GM21381 (cell line): ENCODE measurements around the gene CCSER1.
"Not testable (repeated sequence)": the region's sequence is repeated elsewhere in the genome, so short reads cannot be mapped to it uniquely, and the experiment has no call there.

ENCODE experiments used
- ATAC-seq: cut with Tn5 transposase; IDR thresholded peaks from one replicate; pipeline ENCODE4 v1.9.1; 2021; ENCODE audit warnings: mild to moderate bottlenecking, moderate library complexity; ENCODE audit not compliant: unreplicated experiment

The CCSER1 gene

GRCh38 chr4:90996813-90997212 is 869.6 kb downstream of the CCSER1 start:
- no peak for ATAC-seq

GRCh38 chr4:91015861-91016260 is 888.7 kb downstream of the CCSER1 start:
- ATAC-seq: no peak

DNA sequence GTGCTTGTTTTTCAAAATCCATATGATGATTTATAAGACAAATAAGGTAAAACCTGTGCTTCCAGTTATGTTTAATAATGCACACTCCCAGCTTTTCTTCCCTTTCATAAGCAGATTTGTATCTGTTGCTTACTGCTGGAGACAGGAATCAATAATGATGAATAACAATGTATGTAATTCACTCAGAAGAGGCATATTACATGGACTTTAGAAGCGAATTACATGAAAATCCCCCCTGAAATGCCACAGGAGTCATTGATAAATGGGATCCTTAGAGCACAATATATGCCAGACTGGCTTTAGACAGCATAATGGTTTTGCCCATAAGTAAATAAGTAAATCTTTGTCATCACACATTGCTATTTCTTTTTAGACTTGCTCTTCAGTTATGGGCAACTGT is 892.3 kb downstream of the CCSER1 start:
- ATAC-seq: no peak

DNA sequence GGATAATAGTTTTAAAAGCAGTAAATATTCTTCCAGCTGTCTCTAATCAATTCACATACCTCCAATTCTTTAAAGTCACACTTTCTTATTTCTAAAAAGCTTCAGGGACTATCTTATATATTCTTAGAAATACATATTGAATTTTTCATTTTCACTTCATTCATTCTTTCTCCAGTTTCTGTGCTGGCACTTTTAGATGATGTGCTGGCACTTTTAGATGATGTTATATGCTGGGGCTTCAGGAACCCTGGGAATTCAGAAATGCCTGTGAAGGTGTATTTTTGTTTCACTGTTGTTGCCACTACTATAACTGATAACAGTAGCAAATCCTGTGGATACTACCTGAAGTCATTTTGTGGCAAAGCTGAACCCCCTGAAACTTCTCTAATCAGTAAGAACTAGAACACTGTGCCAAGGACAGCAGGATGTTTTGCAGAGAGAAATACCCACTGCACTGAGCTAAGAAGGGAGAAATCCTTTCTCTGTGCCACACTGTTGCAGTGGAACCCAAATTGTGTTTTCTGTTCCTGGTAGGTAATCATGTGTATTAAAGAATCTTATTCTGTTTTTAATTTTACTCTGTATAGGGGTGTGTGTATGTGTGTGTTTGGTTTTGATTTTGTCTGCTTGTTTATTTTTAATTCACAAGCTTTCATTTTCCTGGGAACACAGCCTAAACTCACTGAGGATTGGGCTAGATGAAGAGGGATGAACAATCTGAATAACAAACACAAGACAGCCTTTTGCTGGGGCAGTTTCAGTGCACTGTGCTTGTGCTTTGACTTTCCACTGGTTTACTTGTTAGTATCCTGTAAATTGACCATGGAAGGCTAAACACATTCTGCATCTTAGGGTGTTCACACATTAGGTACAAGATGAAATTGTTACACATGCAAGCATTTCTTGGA is 898.3 kb downstream of the CCSER1 start:
- no peak for ATAC-seq

DNA sequence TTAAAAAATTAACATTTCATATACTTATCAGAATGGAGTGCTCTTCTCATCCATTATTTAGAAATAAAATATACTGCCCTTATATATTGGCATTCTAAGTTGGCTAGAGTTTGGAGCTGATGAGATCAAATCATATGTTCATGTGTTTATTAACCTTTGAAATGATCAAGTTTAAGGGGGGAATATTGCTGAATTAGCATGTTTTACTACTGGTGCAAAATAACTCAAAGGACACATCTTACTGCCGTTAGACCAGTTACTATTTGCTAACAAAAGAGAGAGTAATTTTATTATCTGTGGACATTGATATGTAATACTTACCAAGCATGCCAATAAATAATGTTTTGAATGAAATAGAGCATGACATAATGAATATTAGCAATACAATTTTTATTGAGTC is 901.0 kb downstream of the CCSER1 start:
- no peak for ATAC-seq

GRCh38 chr4:91031761-91032160 is 904.6 kb downstream of the CCSER1 start:
- no peak for ATAC-seq

- no peak for ATAC-seq
Observed at GRCh38 chr4:91032725-91033445, 905.7 kb downstream of the CCSER1 start.

DNA sequence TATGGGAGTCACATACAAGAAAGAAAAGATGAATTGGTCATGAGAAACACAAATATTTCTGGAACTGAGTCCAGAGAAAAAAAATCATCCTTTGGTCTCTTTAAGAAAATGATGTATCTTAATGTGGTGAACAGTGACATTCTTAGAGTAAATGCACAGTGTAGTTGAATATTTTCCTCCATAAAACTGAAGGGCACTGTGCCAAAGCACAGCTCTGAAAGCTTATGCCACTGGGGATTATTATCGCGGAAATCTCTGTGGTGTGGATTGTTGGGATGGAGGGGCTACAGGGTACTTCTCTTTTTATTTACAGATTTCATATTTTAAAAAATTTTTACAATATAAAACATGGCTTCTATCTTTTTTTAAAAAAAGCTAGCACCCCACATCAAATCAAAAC is 908.1 kb downstream of the CCSER1 start:
- no peak for ATAC-seq

- no peak for ATAC-seq
Observed at GRCh38 chr4:91037951-91038350, 910.8 kb downstream of the CCSER1 start.

DNA sequence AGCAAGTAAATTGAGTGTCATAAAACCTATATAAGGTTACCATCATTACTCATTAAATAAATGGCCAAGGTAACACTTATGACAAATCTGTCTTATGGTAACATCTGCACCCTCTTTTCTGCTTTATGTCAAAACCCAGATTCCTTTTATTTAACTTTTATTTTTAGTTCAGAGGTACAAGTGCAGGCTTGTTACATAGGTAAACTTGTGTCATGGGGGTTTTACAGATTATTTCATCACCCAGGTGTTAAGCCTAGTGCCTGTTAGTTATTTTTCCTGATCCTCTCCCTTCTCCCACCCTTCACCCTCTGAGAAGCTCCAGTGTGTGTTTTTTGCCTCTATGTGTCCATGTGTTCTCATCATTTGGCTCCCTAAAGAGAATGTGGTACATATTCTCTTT is 930.7 kb downstream of the CCSER1 start:
- ATAC-seq: no peak

DNA sequence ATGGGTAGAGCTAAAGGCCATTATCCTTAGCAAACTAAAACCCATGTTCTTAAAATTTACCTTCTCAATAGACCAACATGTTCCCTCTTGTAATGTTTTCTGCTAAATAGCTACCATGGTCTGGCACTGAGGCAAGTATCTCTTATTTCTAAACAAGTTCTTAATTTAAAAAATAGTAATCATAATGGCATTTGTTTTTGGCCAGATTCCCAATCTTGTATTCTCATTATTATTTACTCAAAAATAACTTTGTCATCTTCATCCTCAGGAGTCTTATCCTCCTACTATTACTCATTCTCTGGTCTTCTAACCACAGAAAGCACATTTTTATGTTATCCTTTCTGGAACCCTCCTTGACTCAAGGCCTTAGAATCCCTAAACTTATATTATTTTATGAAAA is 931.2 kb downstream of the CCSER1 start:
- no peak for ATAC-seq

GRCh38 chr4:91064157-91064853 is 937.1 kb downstream of the CCSER1 start:
- no peak for ATAC-seq

GRCh38 chr4:91065117-91065516 is 937.9 kb downstream of the CCSER1 start:
- ATAC-seq: no peak

DNA sequence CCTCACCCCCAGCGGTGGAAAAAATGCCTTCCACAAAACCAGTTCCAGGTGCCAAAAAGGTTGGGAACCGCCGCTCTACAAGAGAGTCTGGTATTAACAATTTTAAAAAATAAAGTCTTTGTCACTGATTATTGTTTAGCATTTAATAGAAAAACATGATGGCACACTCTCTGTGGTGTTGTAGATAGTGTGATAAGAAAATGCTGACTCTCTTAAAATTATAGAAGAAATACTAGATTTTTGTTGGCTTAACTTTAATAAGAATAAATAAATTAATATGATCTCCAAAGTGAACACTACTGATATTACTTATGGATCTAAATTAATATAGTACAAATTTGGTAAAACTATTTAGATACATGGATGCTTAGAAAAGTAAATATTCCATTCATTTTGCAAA is 943.5 kb downstream of the CCSER1 start:
- ATAC-seq: no peak

DNA sequence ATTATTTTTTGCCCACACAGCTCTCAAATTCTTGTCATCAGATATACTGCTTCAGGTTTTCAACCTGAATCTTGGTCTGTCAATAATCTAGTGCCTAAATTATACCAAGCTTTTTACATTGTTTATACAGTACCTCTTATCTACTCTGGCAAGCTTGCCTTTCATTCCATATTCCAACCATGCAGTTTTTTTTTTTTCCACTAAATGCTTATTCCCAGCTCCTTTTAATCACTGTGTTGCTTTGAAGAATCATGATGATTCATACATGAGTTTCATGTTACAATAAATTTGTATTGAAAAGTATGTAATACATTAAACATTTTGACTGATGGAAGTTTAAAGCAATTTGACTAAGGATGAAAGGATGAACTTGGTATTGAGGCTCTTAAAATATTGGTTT is 949.0 kb downstream of the CCSER1 start:
- ATAC-seq: no peak

DNA sequence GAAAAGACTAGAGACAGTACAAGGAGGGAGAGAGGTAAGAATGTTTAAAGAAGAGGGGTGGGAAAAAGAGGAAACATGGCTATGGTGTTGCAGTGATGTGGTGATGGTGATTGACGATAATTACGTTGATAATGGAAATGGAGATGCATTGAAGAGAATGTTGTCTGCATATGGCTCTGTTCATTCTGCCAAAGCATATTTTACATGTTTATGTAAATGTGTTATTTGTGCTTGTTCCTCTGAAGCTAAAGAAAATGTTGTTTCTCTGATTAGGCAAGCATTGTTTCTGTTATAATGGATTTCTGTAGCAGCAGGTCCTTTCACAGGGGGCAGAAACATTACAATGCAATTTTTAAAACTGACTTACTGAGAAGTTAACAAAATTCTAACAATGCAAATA is 958.8 kb downstream of the CCSER1 start:
- no peak for ATAC-seq

- ATAC-seq: no peak
Observed at GRCh38 chr4:91087743-91088142, 960.5 kb downstream of the CCSER1 start.

DNA sequence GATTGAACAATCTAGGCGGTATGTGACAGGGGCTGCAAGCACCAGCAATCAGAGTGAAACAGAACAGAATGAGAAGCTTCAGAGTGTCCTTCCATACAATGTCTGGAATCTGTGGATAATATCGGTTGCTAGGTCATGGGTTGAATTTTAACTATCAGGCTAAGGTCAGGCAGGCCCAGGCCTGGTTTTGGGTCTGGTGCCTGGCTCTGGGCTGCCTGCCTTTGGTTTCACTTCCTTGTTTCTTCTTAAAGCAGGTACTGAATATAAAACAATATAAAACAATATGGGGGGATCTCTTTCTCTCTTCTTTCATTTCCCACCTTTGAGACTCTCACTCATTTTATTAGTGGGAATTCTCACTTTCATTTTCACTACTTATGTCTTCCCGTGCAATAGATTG is 962.0 kb downstream of the CCSER1 start:
- no peak for ATAC-seq

GRCh38 chr4:91092398-91092980 is 965.3 kb downstream of the CCSER1 start:
- ATAC-seq: no peak

DNA sequence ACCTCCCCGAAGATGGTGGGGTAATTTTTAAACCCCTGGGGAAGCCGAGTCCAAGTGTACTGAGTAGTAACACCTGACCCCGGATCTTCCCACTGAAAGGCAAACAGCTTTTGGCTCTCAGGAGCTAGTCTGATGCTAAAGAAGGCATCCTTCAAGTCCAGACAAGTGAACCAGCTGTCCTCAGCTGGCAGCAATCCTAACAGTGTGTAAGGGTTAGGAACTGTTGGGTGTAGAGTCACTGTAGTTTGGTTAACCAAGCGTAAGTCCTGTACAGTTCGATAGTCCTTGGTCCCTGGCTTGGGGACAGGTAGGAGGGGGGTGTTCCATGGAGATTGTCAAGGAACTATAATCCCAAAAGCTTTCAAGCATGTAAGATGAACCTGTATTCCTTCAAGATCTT is 967.0 kb downstream of the CCSER1 start:
- not testable (repeated sequence) for ATAC-seq

- ATAC-seq: no peak
Observed at GRCh38 chr4:91099666-91100065, 972.5 kb downstream of the CCSER1 start.
